H9 (cell line): ENCODE data around the gene GNAI1. TPM values are rescaled to one million over a fixed set of nuclear protein-coding genes. Genes with fewer than 3 reads are reported as not detected.

Experiments
- DNase-seq: peaks from one replicate; pipeline ENCODE4 v3.0.0-alpha.2; 2017
- H2AFZ ChIP-seq: one replicate; pipeline ENCODE4 v1.6.1; 2013; ENCODE audit warnings: mild to moderate bottlenecking, low read length, control low read depth, moderate library complexity
- H2AK5ac ChIP-seq: 2 replicates; pipeline ENCODE4 v1.6.1; 2013; ENCODE audit warnings: low read length, control low read depth, mixed read lengths; ENCODE audit not compliant: insufficient read length
- H2BK120ac ChIP-seq: one replicate; pipeline ENCODE4 v1.6.1; 2013; ENCODE audit warnings: low read depth, mild to moderate bottlenecking, low read length, control low read depth, inconsistent platforms; ENCODE audit not compliant: poor library complexity, severe bottlenecking
- H2BK12ac ChIP-seq: 2 replicates; pipeline ENCODE4 v1.6.1; 2013; ENCODE audit warnings: low read length, control low read depth, mixed read lengths, low read depth; ENCODE audit not compliant: insufficient read length
- H2BK15ac ChIP-seq: 2 replicates; pipeline ENCODE4 v1.6.1; 2013; ENCODE audit warnings: low read depth, low read length, control low read depth
- H2BK20ac ChIP-seq: one replicate; pipeline ENCODE4 v1.6.1; 2013; ENCODE audit warnings: low read depth, mild to moderate bottlenecking, low read length, control low read depth, inconsistent platforms; ENCODE audit not compliant: poor library complexity, severe bottlenecking
- H2BK5ac ChIP-seq: 2 replicates; pipeline ENCODE4 v1.6.1; 2013; ENCODE audit warnings: low read length, control low read depth, mixed read lengths; ENCODE audit not compliant: insufficient read length
- H3K14ac ChIP-seq: 2 replicates; pipeline ENCODE4 v1.6.1; 2013; ENCODE audit warnings: low read length, control low read depth; ENCODE audit not compliant: insufficient read depth
- H3K18ac ChIP-seq: 2 replicates; pipeline ENCODE4 v1.6.1; 2013; ENCODE audit warnings: low read depth, mild to moderate bottlenecking, mixed read lengths, low read length, control low read depth; ENCODE audit not compliant: insufficient read length
- H3K23ac ChIP-seq: 2 replicates; pipeline ENCODE4 v1.6.1; 2013; ENCODE audit warnings: low read length, control low read depth, mixed read lengths, low read depth; ENCODE audit not compliant: insufficient read length
- H3K23me2 ChIP-seq: 2 replicates; pipeline ENCODE4 v1.6.1; 2013; ENCODE audit warnings: low read depth, mild to moderate bottlenecking, mixed read lengths, low read length, control low read depth; ENCODE audit not compliant: insufficient read length, poor library complexity, severe bottlenecking
- H3K27ac ChIP-seq: 2 replicates; pipeline ENCODE4 v1.5.1; 2013; ENCODE audit warnings: low read length, control low read depth, mixed read lengths, low read depth; ENCODE audit not compliant: insufficient read length
- H3K27me3 ChIP-seq: 2 replicates; pipeline ENCODE4 v1.6.1; 2013; ENCODE audit warnings: low read length, control low read depth, inconsistent platforms; ENCODE audit not compliant: insufficient read depth
- H3K4ac ChIP-seq: 2 replicates; pipeline ENCODE4 v1.6.1; 2013; ENCODE audit warnings: low read depth, mild to moderate bottlenecking, control low read depth, inconsistent platforms, low read length, moderate library complexity
- H3K4me1 ChIP-seq: 2 replicates; pipeline ENCODE4 v1.6.1; 2013; ENCODE audit warnings: low read length, control low read depth, inconsistent platforms; ENCODE audit not compliant: insufficient read depth
- H3K4me2 ChIP-seq: 2 replicates; pipeline ENCODE4 v1.6.1; 2013; ENCODE audit warnings: low read length, control low read depth, mixed read lengths; ENCODE audit not compliant: insufficient read length, insufficient read depth
- H3K56ac ChIP-seq: 2 replicates; pipeline ENCODE4 v1.6.1; 2013; ENCODE audit warnings: low read depth, mild to moderate bottlenecking, mixed read lengths, low read length, control low read depth; ENCODE audit not compliant: insufficient read length
- H3K79me1 ChIP-seq: 2 replicates; pipeline ENCODE4 v1.6.1; 2013; ENCODE audit warnings: low read depth, mild to moderate bottlenecking, moderate library complexity, low read length, control low read depth, inconsistent platforms; ENCODE audit not compliant: insufficient read depth, poor library complexity, severe bottlenecking
- H3K79me2 ChIP-seq: 2 replicates; pipeline ENCODE4 v1.6.1; 2013; ENCODE audit warnings: low read length, control low read depth, inconsistent platforms; ENCODE audit not compliant: insufficient read depth
- H3K9ac ChIP-seq: 2 replicates; pipeline ENCODE4 v1.6.1; 2013; ENCODE audit warnings: low read length, control low read depth, mixed read lengths; ENCODE audit not compliant: insufficient read length; ENCODE audit errors: extremely low read depth
- H3K9me3 ChIP-seq: one replicate; pipeline ENCODE4 v1.6.1; 2013; ENCODE audit warnings: low read depth, low read length, inconsistent platforms; ENCODE audit not compliant: control insufficient read depth
- H3T11ph ChIP-seq: one replicate; pipeline ENCODE4 v1.6.1; 2013; ENCODE audit warnings: mild to moderate bottlenecking, low read length, control low read depth, inconsistent platforms
- H4K20me1 ChIP-seq: one replicate; pipeline ENCODE4 v1.6.1; 2013; ENCODE audit not compliant: control insufficient read depth, insufficient read length, insufficient read depth
- H4K5ac ChIP-seq: 2 replicates; pipeline ENCODE4 v1.6.1; 2013; ENCODE audit warnings: low read depth, mild to moderate bottlenecking, mixed read lengths, low read length, control low read depth; ENCODE audit not compliant: insufficient read length
- H4K8ac ChIP-seq: replicated peaks from 2 replicates; pipeline ENCODE4 v1.6.1; 2013; ENCODE audit warnings: low read length, control low read depth, mixed read lengths, low read depth; ENCODE audit not compliant: insufficient read length
- H4K91ac ChIP-seq: 2 replicates; pipeline ENCODE4 v1.6.1; 2013; ENCODE audit warnings: low read depth, mild to moderate bottlenecking, moderate library complexity, mixed read lengths, low read length, control low read depth; ENCODE audit not compliant: insufficient read length
- H3K27ac Mint-ChIP-seq, 3 experiments: 2 replicates in 2 of 3; 3 replicates in 1 of 3; pipeline ENCODE4 v1.8.0; 2020 to 2021; ENCODE audit warnings: mixed read lengths in 3 of 3, mild to moderate bottlenecking in 1 of 3, moderate library complexity in 1 of 3
- H3K27me3 Mint-ChIP-seq: 2 replicates; pipeline ENCODE4 v1.8.0; 2021; ENCODE audit warnings: low read depth, mild to moderate bottlenecking, moderate library complexity, mixed read lengths
- H3K36me3 Mint-ChIP-seq, 3 experiments: 2 replicates in 2 of 3; 3 replicates in 1 of 3; pipeline ENCODE4 v1.8.0; 2020 to 2021; ENCODE audit warnings: low read depth in 3 of 3, mixed read lengths in 3 of 3; ENCODE audit not compliant: insufficient read depth in 1 of 3
- H3K4me1 Mint-ChIP-seq, 2 experiments: 2 replicates each; pipeline ENCODE4 v1.8.0; 2020; ENCODE audit warnings: mixed read lengths in 2 of 2
- H3K4me3 Mint-ChIP-seq, 2 experiments: 2 replicates in 1 of 2; 3 replicates in 1 of 2; pipeline ENCODE4 v1.8.0; 2020 to 2021; ENCODE audit warnings: mild to moderate bottlenecking in 2 of 2, mixed read lengths in 2 of 2, moderate library complexity in 1 of 2
- H3K9me3 Mint-ChIP-seq, 2 experiments: 2 replicates in 1 of 2; 3 replicates in 1 of 2; pipeline ENCODE4 v1.8.0; 2020; ENCODE audit warnings: mild to moderate bottlenecking in 2 of 2, mixed read lengths in 2 of 2, moderate library complexity in 1 of 2
- WGBS: extraction: QIAGEN DNeasy Blood & Tissue Kit; methylation state at CpG from one replicate; pipeline ENCODE4 v1.1.7; 2013; ENCODE audit warnings: missing lambda C conversion rate, low lambda C conversion rate, mixed read lengths; ENCODE audit not compliant: insufficient read length; ENCODE audit errors: extremely low coverage; 5-methylcytosine and 5-hydroxymethylcytosine counted together
- total RNA-seq: library from RNA; stranded (reverse); gene quantifications from 2 replicates; pipeline ENCODE4 v1.2.1, GENCODE V29; 2021
- TF ChIP-seq, protein P1 (sequence below): fragments of 200-600 bp; sonication (generic); conservative IDR thresholded peaks from 3 replicates; pipeline ENCODE4 v1.8.0; 2021; ENCODE audit warnings: antibody characterized with exemption, mild to moderate bottlenecking

GNAI1 gene
- total RNA-seq, 1 experiment from 2014 or later, result 14.1 TPM

DNA sequence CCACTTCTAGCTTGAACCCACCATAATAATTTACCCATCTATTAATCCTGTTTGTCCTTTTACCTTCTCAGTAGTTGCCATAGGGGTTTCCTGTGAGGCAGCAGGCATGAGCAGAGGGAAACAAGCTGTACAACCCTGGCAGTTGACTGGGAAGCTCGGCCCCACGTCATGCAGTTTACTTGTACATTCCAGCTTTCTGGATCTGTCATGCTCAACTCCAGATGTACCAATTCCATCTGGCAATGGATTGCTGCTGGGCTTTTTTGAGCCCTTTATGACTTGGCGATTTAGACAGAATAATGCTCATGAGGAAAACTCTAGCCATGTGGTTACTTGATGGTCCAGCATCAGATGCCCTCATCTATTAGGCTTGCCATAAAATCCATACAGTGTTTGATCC, 112.5 kb downstream of the GNAI1 start:
- Histone ChIP-seq H3T11ph (no peak overlapping the region), H3K56ac (no peak overlapping the region), H2BK120ac (no peak overlapping the region), H3K23ac (no peak overlapping the region), H3K23me2 (no peaks in the 10 kb centered on the region), H3K27me3 (no peaks in the 10 kb centered on the region), H2BK5ac (no peak overlapping the region), H4K91ac (no peak overlapping the region), H3K9ac (no peak overlapping the region), H3K4me2 (no peak overlapping the region), H3K4ac (no peak overlapping the region), H2BK15ac (no peak overlapping the region), H3K27ac (no peak overlapping the region), H4K5ac (no peak overlapping the region), H3K18ac (no peak overlapping the region), H2BK12ac (no peak overlapping the region), H3K9me3 (no peaks in the 10 kb centered on the region), H3K14ac (no peak overlapping the region), H4K8ac (no peak overlapping the region), H3K4me1 (no peaks in the 10 kb centered on the region), H4K20me1 (no peaks in the 10 kb centered on the region), H3K79me1 (no peaks in the 10 kb centered on the region), H2BK20ac (no peak overlapping the region), H2AFZ (no peak overlapping the region), H3K79me2 (no peaks in the 10 kb centered on the region), H2AK5ac (no peak overlapping the region)
- no peak for DNase-seq
- WGBS, result no CpG with 5 or more reads among the region's 3 CpGs
- TF ChIP-seq, protein P1, sequence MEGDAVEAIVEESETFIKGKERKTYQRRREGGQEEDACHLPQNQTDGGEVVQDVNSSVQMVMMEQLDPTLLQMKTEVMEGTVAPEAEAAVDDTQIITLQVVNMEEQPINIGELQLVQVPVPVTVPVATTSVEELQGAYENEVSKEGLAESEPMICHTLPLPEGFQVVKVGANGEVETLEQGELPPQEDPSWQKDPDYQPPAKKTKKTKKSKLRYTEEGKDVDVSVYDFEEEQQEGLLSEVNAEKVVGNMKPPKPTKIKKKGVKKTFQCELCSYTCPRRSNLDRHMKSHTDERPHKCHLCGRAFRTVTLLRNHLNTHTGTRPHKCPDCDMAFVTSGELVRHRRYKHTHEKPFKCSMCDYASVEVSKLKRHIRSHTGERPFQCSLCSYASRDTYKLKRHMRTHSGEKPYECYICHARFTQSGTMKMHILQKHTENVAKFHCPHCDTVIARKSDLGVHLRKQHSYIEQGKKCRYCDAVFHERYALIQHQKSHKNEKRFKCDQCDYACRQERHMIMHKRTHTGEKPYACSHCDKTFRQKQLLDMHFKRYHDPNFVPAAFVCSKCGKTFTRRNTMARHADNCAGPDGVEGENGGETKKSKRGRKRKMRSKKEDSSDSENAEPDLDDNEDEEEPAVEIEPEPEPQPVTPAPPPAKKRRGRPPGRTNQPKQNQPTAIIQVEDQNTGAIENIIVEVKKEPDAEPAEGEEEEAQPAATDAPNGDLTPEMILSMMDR, result no peak
- H3K27me3 Mint-ChIP-seq, result no peaks in the 10 kb centered on the region; the same call in 1 of the 2 replicates
- no peaks in the 10 kb centered on the region for H3K4me1 Mint-ChIP-seq
- H3K27ac Mint-ChIP-seq, result no peak overlapping the region
- no peak overlapping the region for H3K4me3 Mint-ChIP-seq
- H3K36me3 Mint-ChIP-seq, result no peaks in the 10 kb centered on the region
- H3K9me3 Mint-ChIP-seq, result no peaks in the 10 kb centered on the region
